HepG2 (cell line): ENCODE results near the gene LYZL1. TPM values are rescaled to one million over a fixed set of nuclear protein-coding genes. Genes with fewer than 3 reads are reported as not detected.
A peak's percentile ranks its signal among the peaks of the same experiment; 100 is the strongest.

Experiments used
- ATF7-NPFF ChIP-seq: sonication (generic); formaldehyde crosslinking; IDR thresholded peaks from 2 replicates; pipeline ENCODE4 v1.8.1; 2023; ENCODE audit warnings: mild to moderate bottlenecking, low read depth, missing genetic modification reagents, moderate library complexity
- FOXP1 ChIP-seq, 2 experiments: fragments of 450-650 bp in 1 of 2; IDR thresholded peaks; 2 replicates each; pipeline ENCODE4 v1.6.1; 2017 to 2018; ENCODE audit warnings: antibody characterized with exemption in 1 of 2
- HNF4A ChIP-seq: sonication (generic); formaldehyde crosslinking; IDR thresholded peaks from 2 replicates; pipeline ENCODE4 v1.4.0; 2020; ENCODE audit warnings: missing genetic modification reagents
- KMT2A ChIP-seq: sonication (generic); formaldehyde crosslinking; IDR thresholded peaks from 2 replicates; pipeline ENCODE4 v1.4.0; 2020; ENCODE audit warnings: missing genetic modification reagents
- NFIC ChIP-seq: IDR thresholded peaks from 2 replicates; pipeline ENCODE4 v1.6.1; 2012; ENCODE audit warnings: mild to moderate bottlenecking, low read length, inconsistent platforms
- NFRKB ChIP-seq: fragments of 450-650 bp; IDR thresholded peaks from 2 replicates; pipeline ENCODE4 v1.6.1; 2017
- PAX8 ChIP-seq: sonication (generic); formaldehyde crosslinking; IDR thresholded peaks from 2 replicates; pipeline ENCODE4 v1.8.0; 2022; ENCODE audit warnings: mild to moderate bottlenecking, missing genetic modification reagents, borderline replicate concordance
- TARDBP ChIP-seq: sonication (generic); formaldehyde crosslinking; IDR thresholded peaks from 2 replicates; pipeline ENCODE4 v1.8.0; 2022; ENCODE audit warnings: mild to moderate bottlenecking, missing genetic modification reagents
- ZBTB7A ChIP-seq: sonication (generic); formaldehyde crosslinking; IDR thresholded peaks from 2 replicates; pipeline ENCODE4 v1.8.0; 2022; ENCODE audit warnings: mild to moderate bottlenecking, missing genetic modification reagents
- ZFAT ChIP-seq: sonication (generic); formaldehyde crosslinking; conservative IDR thresholded peaks from 2 replicates; pipeline ENCODE4 v1.8.1; 2023; ENCODE audit warnings: missing genetic modification reagents, inconsistent platforms
- ZGPAT ChIP-seq: IDR thresholded peaks from 2 replicates; pipeline ENCODE4 v1.6.1; 2016; ENCODE audit warnings: mild to moderate bottlenecking
- ZNF234 ChIP-seq: sonication (generic); formaldehyde crosslinking; conservative IDR thresholded peaks from 2 replicates; pipeline ENCODE4 v1.5.1; 2020; ENCODE audit warnings: mild to moderate bottlenecking, missing genetic modification reagents
- ZNF446 ChIP-seq: sonication (generic); formaldehyde crosslinking; IDR thresholded peaks from 2 replicates; pipeline ENCODE4 v1.5.0; 2020; ENCODE audit warnings: mild to moderate bottlenecking, missing genetic modification reagents
- ZNF503 ChIP-seq: sonication (generic); formaldehyde crosslinking; IDR thresholded peaks from 2 replicates; pipeline ENCODE4 v1.4.0; 2020; ENCODE audit warnings: missing genetic modification reagents
- ZNF563 ChIP-seq: sonication (generic); formaldehyde crosslinking; IDR thresholded peaks from 2 replicates; pipeline ENCODE4 v1.8.0; 2022; ENCODE audit warnings: mild to moderate bottlenecking, moderate library complexity, missing genetic modification reagents
- ZNF576 ChIP-seq: sonication (generic); formaldehyde crosslinking; IDR thresholded peaks from 2 replicates; pipeline ENCODE4 v1.4.0; 2020; ENCODE audit warnings: mild to moderate bottlenecking, missing genetic modification reagents
- polyA plus RNA-seq, 8 experiments: library from polyadenylated mRNA; depleted of rRNA in 3 of 8; stranded (reverse) in 7 of 8; unstranded in 1 of 8; fragments of >200 nt; fragmentation: Illumina TruSeq in 4 of 8; extraction: Trizol in 4 of 8; gene quantifications; 2 replicates each; pipeline versions ENCODE4 v1.2.1 to v1.2.3, GENCODE V29; 2011 to 2016; ENCODE audit warnings: low read depth in 4 of 8, missing spikeins in 1 of 8, mixed read lengths in 1 of 8; ENCODE audit not compliant: insufficient read depth in 1 of 8
- total RNA-seq, 5 experiments: library from RNA; depleted of rRNA; stranded (reverse); fragments of >200 nt; fragmentation: Illumina TruSeq; extraction: Trizol; gene quantifications; 2 replicates each; pipeline ENCODE4 v1.2.3, GENCODE V29; 2016; ENCODE audit warnings: low read depth in 1 of 5
- TF ChIP-seq, protein P1 (sequence below): sonication (generic); formaldehyde crosslinking; IDR thresholded peaks from 2 replicates; pipeline ENCODE4 v1.4.0; 2020; ENCODE audit warnings: missing genetic modification reagents
- TF ChIP-seq, protein P2 (sequence below): sonication (generic); formaldehyde crosslinking; IDR thresholded peaks from 2 replicates; pipeline ENCODE4 v1.4.0; 2020; ENCODE audit warnings: mild to moderate bottlenecking, missing genetic modification reagents
- TF ChIP-seq, protein P3 (sequence below), 2 experiments: sonication (generic) in 1 of 2; formaldehyde crosslinking in 1 of 2; IDR thresholded peaks; 2 replicates each; pipeline versions ENCODE4 v1.4.0 to v1.6.1; 2018 to 2020; ENCODE audit warnings: missing genetic modification reagents in 2 of 2, borderline replicate concordance in 1 of 2, low read depth in 1 of 2, mild to moderate bottlenecking in 1 of 2, missing biosample characterization in 1 of 2

LYZL1 gene
- total and polyA plus RNA-seq, 2 of the 13 experiments (the other 11 are each of a cell fraction or from before 2014, with no cell fraction given) = not detected

GRCh38 chr10:29326886-29327745 is 38.2 kb downstream of the LYZL1 start (continued):
- TF ChIP-seq ZGPAT (CRISPR knock-in tag) (peak; percentile 47), ZNF576 (CRISPR knock-in tag) (no peak), HNF4A (CRISPR knock-in tag) (peak; percentile 97), ZBTB7A (CRISPR knock-in tag) (no peak), ATF7-NPFF (CRISPR knock-in tag) (no peak), FOXP1 (IDR thresholded peaks at IDR 0.05) (no peak), FOXP1 (CRISPR knock-in tag; IDR thresholded peaks at IDR 0.05) (peak; percentile 75), ZNF503 (CRISPR knock-in tag) (0 out of 2 replicates have a peak, but pooled peaks have one; percentile 53), TARDBP (CRISPR knock-in tag) (peak; percentile 40; the same call in 1 of the 2 replicates), ZNF563 (CRISPR knock-in tag) (no peak), ZFAT (no peak), NFRKB (no peak), KMT2A (CRISPR knock-in tag) (peak; percentile 16; the same call in 1 of the 2 replicates), NFIC (peak; percentile 88), ZNF234 (CRISPR knock-in tag) (no peak), ZNF446 (CRISPR knock-in tag) (no peak), PAX8 (no peak)
- TF ChIP-seq, protein P1, sequence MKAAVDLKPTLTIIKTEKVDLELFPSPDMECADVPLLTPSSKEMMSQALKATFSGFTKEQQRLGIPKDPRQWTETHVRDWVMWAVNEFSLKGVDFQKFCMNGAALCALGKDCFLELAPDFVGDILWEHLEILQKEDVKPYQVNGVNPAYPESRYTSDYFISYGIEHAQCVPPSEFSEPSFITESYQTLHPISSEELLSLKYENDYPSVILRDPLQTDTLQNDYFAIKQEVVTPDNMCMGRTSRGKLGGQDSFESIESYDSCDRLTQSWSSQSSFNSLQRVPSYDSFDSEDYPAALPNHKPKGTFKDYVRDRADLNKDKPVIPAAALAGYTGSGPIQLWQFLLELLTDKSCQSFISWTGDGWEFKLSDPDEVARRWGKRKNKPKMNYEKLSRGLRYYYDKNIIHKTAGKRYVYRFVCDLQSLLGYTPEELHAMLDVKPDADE (CRISPR knock-in tag) = no peak
- TF ChIP-seq, protein P2, sequence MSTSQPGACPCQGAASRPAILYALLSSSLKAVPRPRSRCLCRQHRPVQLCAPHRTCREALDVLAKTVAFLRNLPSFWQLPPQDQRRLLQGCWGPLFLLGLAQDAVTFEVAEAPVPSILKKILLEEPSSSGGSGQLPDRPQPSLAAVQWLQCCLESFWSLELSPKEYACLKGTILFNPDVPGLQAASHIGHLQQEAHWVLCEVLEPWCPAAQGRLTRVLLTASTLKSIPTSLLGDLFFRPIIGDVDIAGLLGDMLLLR (CRISPR knock-in tag) = no peak
- TF ChIP-seq, protein P3, sequence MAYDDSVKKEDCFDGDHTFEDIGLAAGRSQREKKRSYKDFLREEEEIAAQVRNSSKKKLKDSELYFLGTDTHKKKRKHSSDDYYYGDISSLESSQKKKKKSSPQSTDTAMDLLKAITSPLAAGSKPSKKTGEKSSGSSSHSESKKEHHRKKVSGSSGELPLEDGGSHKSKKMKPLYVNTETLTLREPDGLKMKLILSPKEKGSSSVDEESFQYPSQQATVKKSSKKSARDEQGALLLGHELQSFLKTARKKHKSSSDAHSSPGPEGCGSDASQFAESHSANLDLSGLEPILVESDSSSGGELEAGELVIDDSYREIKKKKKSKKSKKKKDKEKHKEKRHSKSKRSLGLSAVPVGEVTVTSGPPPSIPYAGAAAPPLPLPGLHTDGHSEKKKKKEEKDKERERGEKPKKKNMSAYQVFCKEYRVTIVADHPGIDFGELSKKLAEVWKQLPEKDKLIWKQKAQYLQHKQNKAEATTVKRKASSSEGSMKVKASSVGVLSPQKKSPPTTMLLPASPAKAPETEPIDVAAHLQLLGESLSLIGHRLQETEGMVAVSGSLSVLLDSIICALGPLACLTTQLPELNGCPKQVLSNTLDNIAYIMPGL (CRISPR knock-in tag; IDR thresholded peaks at IDR 0.05; ENCODE audit: borderline replicate concordance in 1 of 2, low read depth in 1 of 2) = no peak
